ENCODE measurements around the gene RAI1.

- TF ChIP-seq POLR2AphosphoS5 (IDR thresholded peaks at IDR 0.05; ENCODE audit: borderline replicate concordance, low read depth, low read length) (no peak), EZH2 (IDR thresholded peaks at IDR 0.05) (no peak)
Observed at GRCh38 chr17:17748179-17748578, 66.9 kb downstream of the RAI1 start.
